ENCODE measurements around the gene FADS6. TPM values are rescaled to one million over a fixed set of nuclear protein-coding genes. Genes with fewer than 3 reads are reported as not detected.

Gene FADS6
- total RNA-seq, 1 experiment from 2014 or later, result 1.2 TPM

GRCh38 chr17:74848656-74849399 is 44.6 kb downstream of the FADS6 start:
- Mint-ChIP-seq H3K4me1 (peaks cover 8 to 11% of the 10 kb centered on the region in 2 experiments), H3K9me3 (no peaks in the 10 kb centered on the region), H3K27ac (no peak overlapping the region), H3K4me3 (no peak overlapping the region; a peak in 1 of 5 replicates), H3K27me3 (ENCODE audit: low read depth) (peaks cover 93% of the 10 kb centered on the region), H3K36me3 (ENCODE audit: insufficient read depth in 1 of 3, low read depth in 3 of 3) (no peaks in the 10 kb centered on the region)
- H4K91ac ChIP-seq (ENCODE audit: insufficient read length, low read depth, low read length), result no peak overlapping the region
- no peak overlapping the region for H2BK120ac ChIP-seq (ENCODE audit: low read depth, low read length, poor library complexity, severe bottlenecking)
- no peak overlapping the region for H3K27ac ChIP-seq (ENCODE audit: insufficient read length, low read depth, low read length)
- H3K23ac ChIP-seq (ENCODE audit: insufficient read length, low read depth, low read length), result no peak overlapping the region
- no CpG with 5 or more reads among the region's 9 CpGs for WGBS (ENCODE audit: extremely low coverage, insufficient read length, low lambda C conversion rate)
- H3K4ac ChIP-seq (ENCODE audit: low read depth, low read length), result no peak overlapping the region
- H4K8ac ChIP-seq (replicated peaks; ENCODE audit: insufficient read length, low read depth, low read length), result no peak overlapping the region
- no peak overlapping the region for H3T11ph ChIP-seq (ENCODE audit: low read length)
- H3K9ac ChIP-seq (ENCODE audit: extremely low read depth, insufficient read length, low read length), result no peak overlapping the region
- H2BK15ac ChIP-seq (ENCODE audit: low read depth, low read length), result no peak overlapping the region
- no peaks in the 10 kb centered on the region for H3K9me3 ChIP-seq (ENCODE audit: control insufficient read depth, low read depth, low read length)
- no peaks in the 10 kb centered on the region for H3K79me1 ChIP-seq (ENCODE audit: insufficient read depth, low read depth, low read length, poor library complexity, severe bottlenecking)
- no peaks in the 10 kb centered on the region for H4K20me1 ChIP-seq (ENCODE audit: control insufficient read depth, insufficient read depth, insufficient read length)
- H2BK20ac ChIP-seq (ENCODE audit: low read depth, low read length, poor library complexity, severe bottlenecking), result no peak overlapping the region
- H4K5ac ChIP-seq (ENCODE audit: insufficient read length, low read depth, low read length), result no peak overlapping the region
- DNase-seq, result no peak
- no peak overlapping the region for H2AK5ac ChIP-seq (ENCODE audit: insufficient read length, low read length)
- H3K56ac ChIP-seq (ENCODE audit: insufficient read length, low read depth, low read length), result no peak overlapping the region
- TF ChIP-seq CTCF (conservative IDR thresholded peaks at IDR 0.05), result no peak
- no peaks in the 10 kb centered on the region for H3K4me1 ChIP-seq (ENCODE audit: insufficient read depth, low read length)
- no peaks in the 10 kb centered on the region for H3K79me2 ChIP-seq (ENCODE audit: insufficient read depth, low read length)
- H3K14ac ChIP-seq (ENCODE audit: insufficient read depth, low read length), result no peak overlapping the region; the same call in 1 of the 2 replicates
- H3K23me2 ChIP-seq (ENCODE audit: insufficient read length, low read depth, low read length, poor library complexity, severe bottlenecking), result peaks cover 9% of the 10 kb centered on the region
- H3K18ac ChIP-seq (ENCODE audit: insufficient read length, low read depth, low read length), result no peak overlapping the region
- no peak overlapping the region for H2BK12ac ChIP-seq (ENCODE audit: insufficient read length, low read depth, low read length)
- H3K27me3 ChIP-seq (ENCODE audit: insufficient read depth, low read length), result peaks cover 31% of the 10 kb centered on the region
- no peak overlapping the region for H3K4me2 ChIP-seq (ENCODE audit: insufficient read depth, insufficient read length, low read length)
- H2BK5ac ChIP-seq (ENCODE audit: insufficient read length, low read length), result no peak overlapping the region
- H2AFZ ChIP-seq (ENCODE audit: low read length), result no peak overlapping the region
